Fibroblast of upper back skin (primary cell): ENCODE measurements around the gene SMAD7.

ENCODE experiments used
- DNase-seq: peaks from one replicate; pipeline ENCODE4 v3.0.0-alpha.2; 2013

The SMAD7 gene

GRCh38 chr18:48943736-48944527, 6.8 kb downstream of the SMAD7 start:
- DNase-seq, result no peak

- no peak for DNase-seq
Measured at GRCh38 chr18:48943333-48943732, 7.4 kb downstream of the SMAD7 start.

GRCh38 chr18:48942554-48943261, 8.1 kb downstream of the SMAD7 start:
- DNase-seq, result peak; percentile 98

GRCh38 chr18:48942086-48942485, 8.7 kb downstream of the SMAD7 start:
- DNase-seq, result no peak

- DNase-seq, result no peak
Measured at GRCh38 chr18:48941672-48942071, 9.1 kb downstream of the SMAD7 start.

GRCh38 chr18:48940854-48941611, 9.7 kb downstream of the SMAD7 start:
- DNase-seq, result no peak

GRCh38 chr18:48939205-48940097, 11.3 kb downstream of the SMAD7 start:
- peak; percentile 61 for DNase-seq

- DNase-seq, result no peak
Measured at GRCh38 chr18:48938827-48939204, 11.9 kb downstream of the SMAD7 start.

GRCh38 chr18:48937869-48938750, 12.7 kb downstream of the SMAD7 start:
- DNase-seq, result no peak

- no peak for DNase-seq
Measured at GRCh38 chr18:48935433-48935774, 15.4 kb downstream of the SMAD7 start.

GRCh38 chr18:48934723-48935432, 15.9 kb downstream of the SMAD7 start:
- no peak for DNase-seq

GRCh38 chr18:48934415-48934722, 16.4 kb downstream of the SMAD7 start:
- DNase-seq, result no peak

- DNase-seq, result no peak
Measured at GRCh38 chr18:48933578-48934414, 17.0 kb downstream of the SMAD7 start.

GRCh38 chr18:48932822-48933510, 17.8 kb downstream of the SMAD7 start:
- DNase-seq, result no peak

GRCh38 chr18:48932462-48932818, 18.3 kb downstream of the SMAD7 start:
- no peak for DNase-seq

GRCh38 chr18:48931680-48932461, 18.9 kb downstream of the SMAD7 start:
- no peak for DNase-seq

- DNase-seq, result no peak
Measured at GRCh38 chr18:48930926-48931325, 19.8 kb downstream of the SMAD7 start.

- peak; percentile 82 for DNase-seq
Measured at GRCh38 chr18:48929941-48930713, 20.6 kb downstream of the SMAD7 start.
